GM13977 (cell line): ENCODE measurements around the gene ABCC9.
"Not testable (repeated sequence)": the region's sequence is repeated elsewhere in the genome, so short reads cannot be mapped to it uniquely, and the experiment has no call there.

Source experiments
- DNase-seq: peaks from one replicate; pipeline ENCODE4 v3.0.0; 2012; ENCODE audit warnings: low spot score
- in situ Hi-C: fragments of 300-500 bp; cut with MboI; formaldehyde crosslinking; loops from one replicate; pipeline ENCODE4 v1.12.0; 2022; ENCODE audit warnings: low sequenced_read_pairs, low pct_unique_long_range_greater_than_20kb, mixed read lengths, inconsistent platforms; ENCODE audit not compliant: unreplicated experiment
- TF ChIP-seq, protein P1 (sequence below): IDR thresholded peaks from 2 replicates; pipeline ENCODE4 v1.5.1; 2012; ENCODE audit warnings: mild to moderate bottlenecking, control low read depth; ENCODE audit not compliant: insufficient read depth; ENCODE audit errors: extremely low read depth, missing control alignments

Gene ABCC9

DNA sequence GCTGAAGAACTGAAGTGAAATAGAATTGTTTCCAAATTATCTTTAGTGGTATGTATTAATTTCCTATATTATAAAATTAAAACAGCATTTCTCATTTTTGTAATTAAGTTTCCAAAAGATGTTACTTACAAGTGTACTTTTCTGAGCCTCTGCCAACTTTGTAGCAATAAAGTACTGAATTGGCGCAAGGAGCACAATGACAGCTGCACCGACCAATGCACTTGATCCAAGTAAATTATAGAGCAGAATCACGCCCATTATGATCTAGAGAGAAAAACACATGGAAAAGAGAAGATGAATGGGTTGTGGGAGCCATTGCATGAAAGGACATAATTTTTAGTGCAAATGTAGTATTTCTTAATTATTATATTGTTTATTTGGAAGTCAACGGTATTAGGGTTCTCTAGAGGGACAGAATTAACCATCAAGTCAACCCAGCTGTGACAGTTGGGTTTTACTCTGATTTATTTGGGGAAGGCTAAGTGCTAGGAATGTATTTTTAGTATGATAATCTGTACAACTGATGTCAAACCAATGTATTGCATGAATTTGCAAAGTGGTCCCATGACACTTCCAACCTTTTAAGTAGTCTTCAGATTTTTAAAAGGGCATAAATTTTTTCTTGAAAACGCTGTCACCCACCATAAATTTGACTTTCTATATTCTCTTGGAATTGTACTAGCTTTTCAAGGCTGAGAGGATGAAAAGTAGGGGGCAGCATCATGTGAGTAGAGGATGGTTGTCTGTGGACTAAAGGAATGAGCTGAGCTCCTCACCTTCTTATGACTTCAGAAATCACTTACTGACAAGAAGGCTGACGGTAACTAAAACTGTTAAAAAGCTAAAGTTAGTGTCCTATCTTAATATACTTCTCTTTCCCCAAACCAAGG lies 33.0 kb downstream of the ABCC9 start:
- TF ChIP-seq, protein P1, sequence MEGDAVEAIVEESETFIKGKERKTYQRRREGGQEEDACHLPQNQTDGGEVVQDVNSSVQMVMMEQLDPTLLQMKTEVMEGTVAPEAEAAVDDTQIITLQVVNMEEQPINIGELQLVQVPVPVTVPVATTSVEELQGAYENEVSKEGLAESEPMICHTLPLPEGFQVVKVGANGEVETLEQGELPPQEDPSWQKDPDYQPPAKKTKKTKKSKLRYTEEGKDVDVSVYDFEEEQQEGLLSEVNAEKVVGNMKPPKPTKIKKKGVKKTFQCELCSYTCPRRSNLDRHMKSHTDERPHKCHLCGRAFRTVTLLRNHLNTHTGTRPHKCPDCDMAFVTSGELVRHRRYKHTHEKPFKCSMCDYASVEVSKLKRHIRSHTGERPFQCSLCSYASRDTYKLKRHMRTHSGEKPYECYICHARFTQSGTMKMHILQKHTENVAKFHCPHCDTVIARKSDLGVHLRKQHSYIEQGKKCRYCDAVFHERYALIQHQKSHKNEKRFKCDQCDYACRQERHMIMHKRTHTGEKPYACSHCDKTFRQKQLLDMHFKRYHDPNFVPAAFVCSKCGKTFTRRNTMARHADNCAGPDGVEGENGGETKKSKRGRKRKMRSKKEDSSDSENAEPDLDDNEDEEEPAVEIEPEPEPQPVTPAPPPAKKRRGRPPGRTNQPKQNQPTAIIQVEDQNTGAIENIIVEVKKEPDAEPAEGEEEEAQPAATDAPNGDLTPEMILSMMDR = no peak
- DNase-seq = no peak
- in situ Hi-C loops = no loop called here

DNA sequence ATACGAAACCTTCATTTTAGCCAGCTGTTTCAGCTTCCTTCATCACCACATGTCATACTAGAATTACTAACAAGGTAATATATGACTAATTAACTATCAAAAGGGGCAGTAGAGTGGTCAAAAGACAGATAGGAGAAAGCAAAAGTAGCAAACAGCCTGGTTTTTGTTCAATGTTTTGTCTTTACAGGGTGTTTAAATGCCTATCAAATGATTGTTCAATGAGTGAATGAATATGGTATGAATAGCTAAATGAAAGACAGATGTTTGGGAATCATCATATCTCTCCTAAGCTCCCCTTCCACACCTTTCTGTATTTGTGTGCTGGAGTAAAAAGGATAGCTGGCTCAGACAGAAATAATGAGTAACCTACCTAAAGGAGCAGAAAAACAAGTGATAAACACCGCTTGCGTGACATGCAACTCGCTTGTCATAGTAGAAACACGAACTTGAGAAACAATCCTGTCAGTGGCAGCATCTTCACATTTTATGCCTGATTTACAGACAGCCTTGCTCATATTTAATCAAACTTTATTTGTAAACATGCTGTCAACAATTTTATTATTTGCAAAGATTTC lies 34.2 kb downstream of the ABCC9 start:
- TF ChIP-seq, protein P1 = no peak
- in situ Hi-C loops = no loop called here
- DNase-seq = no peak

DNA sequence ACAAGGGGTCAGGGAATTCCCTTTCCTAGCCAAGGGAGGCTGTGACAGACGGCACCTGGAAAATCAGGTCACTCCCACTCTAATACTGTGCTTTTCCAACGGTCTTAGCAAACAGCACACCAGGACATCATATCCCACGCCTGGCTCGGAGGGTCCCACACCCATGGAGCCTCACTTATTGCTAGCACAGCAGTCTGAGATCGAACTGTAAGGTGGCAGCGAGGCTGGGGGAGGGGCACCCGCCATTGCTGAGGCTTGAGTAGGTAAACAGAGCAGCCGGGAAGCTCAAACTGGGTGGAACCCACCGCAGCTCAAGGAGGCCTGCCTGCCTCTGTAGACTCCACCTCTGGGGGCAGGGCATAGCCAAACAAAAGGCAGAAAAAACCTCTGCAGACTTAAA lies 41.7 kb downstream of the ABCC9 start:
- in situ Hi-C loops = not testable (repeated sequence)

DNA sequence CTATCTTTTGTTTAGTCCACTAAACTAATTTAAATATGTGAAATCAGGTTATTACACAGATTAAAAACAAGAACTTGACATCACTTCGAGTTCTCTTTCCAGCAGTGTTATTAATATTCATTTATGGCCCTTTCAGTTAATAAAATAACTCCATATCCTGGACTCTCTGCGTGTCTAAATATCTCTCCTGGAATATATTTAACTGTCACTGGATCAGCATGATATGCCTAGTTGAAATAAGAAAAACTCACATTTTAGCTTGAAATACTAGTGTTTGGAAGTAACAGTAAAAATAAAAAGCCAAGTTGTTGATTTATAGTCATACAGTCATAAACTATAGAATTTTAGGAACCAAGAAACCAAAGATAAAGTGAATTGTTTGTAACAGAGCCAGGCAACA lies 45.6 kb downstream of the ABCC9 start:
- TF ChIP-seq, protein P1 = no peak
- in situ Hi-C loops = no loop called here

More for the DNA sequence above, 41.7 kb downstream of the ABCC9 start:
- DNase-seq = not testable (repeated sequence)

DNA sequence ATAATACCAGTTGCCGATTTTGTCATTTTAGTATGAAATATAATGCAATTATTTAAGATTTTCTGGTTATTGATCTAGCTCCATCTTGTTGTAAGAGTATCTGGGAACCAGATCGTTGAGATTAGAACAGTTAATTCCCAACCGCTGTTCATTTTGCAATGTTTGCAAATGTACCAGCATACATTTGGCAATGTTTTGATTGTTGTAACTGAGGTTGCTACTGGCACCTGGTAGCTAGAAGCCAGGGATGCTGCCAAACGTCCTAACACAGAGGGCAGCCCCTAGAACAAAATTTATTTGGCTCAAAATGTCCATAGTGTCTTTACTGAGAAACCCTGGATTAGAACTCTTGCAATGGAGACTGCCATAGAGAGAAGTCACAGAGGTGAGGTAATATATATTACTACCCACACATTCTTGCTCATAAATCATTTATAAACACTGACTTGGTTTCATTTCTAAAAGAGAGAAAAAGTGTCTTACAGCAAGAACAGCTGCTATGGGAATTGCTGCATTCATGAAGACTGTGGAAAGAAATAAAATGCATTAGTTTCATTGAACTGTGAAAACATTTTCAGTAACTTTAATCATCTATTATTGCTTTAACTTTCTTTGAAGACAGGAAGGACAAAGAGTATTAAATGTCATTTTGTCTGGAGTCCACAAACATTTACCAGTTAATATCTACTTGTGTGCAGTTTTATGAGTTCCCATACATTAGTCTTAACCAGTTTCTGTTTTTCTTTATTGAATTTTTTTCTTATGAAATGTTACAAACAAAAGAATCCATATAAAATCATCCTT lies 46.2 kb downstream of the ABCC9 start:
- in situ Hi-C loops = no loop called here
- no peak for DNase-seq
- TF ChIP-seq, protein P1 = no peak

More for the DNA sequence above, 45.6 kb downstream of the ABCC9 start:
- no peak for DNase-seq

DNA sequence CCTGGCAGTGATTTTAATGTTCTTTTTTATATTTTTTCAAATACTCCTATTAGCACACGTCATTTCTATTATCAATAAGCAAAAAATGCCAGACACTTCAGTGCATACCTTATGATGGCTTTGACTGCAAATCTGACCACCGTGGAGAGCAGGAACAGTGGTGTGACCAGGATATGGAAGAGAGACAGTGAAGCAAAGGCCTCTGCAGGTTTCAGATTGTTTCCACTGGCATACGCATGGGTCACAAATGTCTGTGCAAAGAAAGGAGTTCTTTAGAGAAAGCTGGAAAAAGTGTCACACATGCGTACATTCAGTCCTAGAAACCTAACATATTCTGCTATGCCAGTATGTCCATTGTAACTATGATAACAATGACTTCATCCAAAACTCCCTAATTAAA lies 47.3 kb downstream of the ABCC9 start:
- in situ Hi-C loops = no loop called here
- TF ChIP-seq, protein P1 = no peak
- DNase-seq = no peak

DNA sequence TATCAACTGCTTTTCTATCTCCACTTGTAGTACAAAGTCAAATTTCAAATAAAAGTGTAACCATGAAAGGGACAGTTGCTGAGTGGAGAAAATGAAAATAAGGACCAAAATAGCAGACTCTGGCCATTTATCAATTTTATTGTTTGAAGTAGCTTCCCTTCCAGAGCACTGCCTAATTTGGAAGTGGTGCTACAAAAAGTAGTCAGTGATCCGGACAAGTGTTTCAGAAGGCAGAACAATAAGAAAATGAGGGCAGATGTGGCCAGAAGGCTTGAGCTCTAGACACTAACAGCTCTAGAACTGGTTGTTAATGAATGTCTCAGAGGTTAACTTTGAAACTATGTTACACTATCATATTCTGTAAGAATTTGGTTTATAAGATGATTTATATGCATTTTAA lies 48.9 kb downstream of the ABCC9 start:
- TF ChIP-seq, protein P1 = no peak
- in situ Hi-C loops = no loop called here
- DNase-seq = no peak
